AG04450 (cell line): ENCODE data around the gene XPR1. TPM values are rescaled to one million over a fixed set of nuclear protein-coding genes. Genes with fewer than 3 reads are reported as not detected.

ENCODE experiments used
- CTCF ChIA-PET: fragments of 300-600, 350-600 bp; formaldehyde crosslinking; extraction: SDS; loops from one replicate; lab custom pipeline; 2022; ENCODE audit warnings: antibody characterized with exemption, inconsistent platforms; lab: Charles Lee
- POLR2A ChIA-PET: fragments of 350-600 bp; formaldehyde crosslinking; extraction: SDS; loops from one replicate; lab custom pipeline; 2021; ENCODE audit warnings: antibody characterized with exemption, inconsistent platforms; lab: Yijun Ruan, JAX
- DNase-seq: peaks from one replicate; pipeline ENCODE4 v3.0.0-alpha.2; 2011; ENCODE audit warnings: low read depth, low spot score
- H3K27ac ChIP-seq: one replicate; pipeline ENCODE4 v1.5.1; 2012; ENCODE audit warnings: low read depth, low read length, control low read depth
- H3K27me3 ChIP-seq: one replicate; pipeline ENCODE4 v1.6.0; 2012; ENCODE audit warnings: low read length; ENCODE audit not compliant: control insufficient read depth, insufficient read depth
- H3K4me3 ChIP-seq: 2 replicates; pipeline ENCODE4 v1.5.1; 2011; ENCODE audit warnings: mild to moderate bottlenecking, low read depth, low read length, control low read depth
- H3K9me3 ChIP-seq: 2 replicates; pipeline ENCODE4 v1.5.1; 2012; ENCODE audit warnings: low read length; ENCODE audit not compliant: control insufficient read depth, insufficient read depth
- CTCF ChIP-seq: IDR thresholded peaks from 2 replicates; pipeline ENCODE4 v1.5.1; 2011; ENCODE audit warnings: low read depth, low read length, control low read depth, inconsistent platforms
- polyA plus RNA-seq: library from polyadenylated mRNA; depleted of rRNA; stranded (reverse); fragments of >200 nt; gene quantifications from 2 replicates; pipeline ENCODE4 v1.2.3, GENCODE V29; 2011

The XPR1 gene
- polyA plus RNA-seq, 1 experiment, result 63.2 TPM

GRCh38 chr1:180911640-180912191 lies 279.9 kb downstream of the XPR1 start:
- CTCF ChIA-PET, result interaction anchor here (0.6 to 2.1 kb wide), 2 partner anchors 30 to 221 kb away, joined by 3 to 7 read pairs; no protein-coding TSS in a partner anchor
- DNase-seq, result no peak
- peak overlapping the region; percentile 70 for H3K27ac ChIP-seq

DNA sequence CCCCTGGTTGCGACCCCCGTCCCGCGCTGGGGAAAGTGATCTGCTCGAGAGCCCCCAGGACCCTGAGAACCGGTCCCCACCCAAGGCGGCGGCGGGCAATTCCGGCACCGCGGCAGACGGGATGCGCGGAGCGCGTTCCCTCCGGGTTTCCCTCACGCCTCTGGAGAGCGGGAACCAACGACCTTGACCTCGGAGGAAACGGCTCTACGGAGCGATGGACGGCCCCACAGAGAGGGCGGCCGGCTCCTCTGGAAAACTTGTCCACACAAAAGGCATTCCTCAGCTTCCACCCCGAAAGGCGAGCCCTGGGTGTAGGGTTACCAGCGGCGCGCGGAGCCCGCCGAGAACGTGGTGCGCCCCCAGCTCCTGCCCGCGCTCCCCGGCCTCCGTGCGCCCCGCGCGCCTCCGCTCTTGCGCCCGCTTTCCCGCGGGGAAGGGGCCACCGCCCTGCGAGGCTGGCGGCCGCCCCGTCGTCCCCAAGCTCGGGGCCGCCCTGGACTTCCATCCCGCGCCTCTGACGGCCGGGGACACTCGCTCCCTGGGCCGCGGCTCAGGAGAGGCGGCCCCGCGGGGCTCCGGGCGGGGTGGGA lies 280.5 kb downstream of the XPR1 start:
- no peak for DNase-seq
- no peak for TF ChIP-seq CTCF
- Histone ChIP-seq H3K27ac (peak overlapping the region; percentile 70), H3K4me3 (peak overlapping the region; percentile 64), H3K27me3 (no peaks in the 10 kb centered on the region), H3K9me3 (no peaks in the 10 kb centered on the region)
- ChIA-PET POLR2A (interaction anchor here (0.9 to 1.6 kb wide), 7 partner anchors 11 to 241 kb away, joined by 3 to 4 read pairs (median 3); no protein-coding TSS in a partner anchor), CTCF (interaction anchor here (2.1 kb wide), 1 partner anchor 31 kb away, joined by 7 read pairs; no protein-coding TSS in a partner anchor)

More at GRCh38 chr1:180911640-180912191, 279.9 kb downstream of the XPR1 start:
- no peaks in the 10 kb centered on the region for H3K27me3 ChIP-seq
- H3K9me3 ChIP-seq, result no peaks in the 10 kb centered on the region
- POLR2A ChIA-PET, result interaction anchor here (0.9 to 1.6 kb wide), 6 partner anchors 12 to 241 kb away, joined by 3 to 4 read pairs (median 3); no protein-coding TSS in a partner anchor
- H3K4me3 ChIP-seq, result peak overlapping the region; percentile 64
- TF ChIP-seq CTCF, result no peak

DNA sequence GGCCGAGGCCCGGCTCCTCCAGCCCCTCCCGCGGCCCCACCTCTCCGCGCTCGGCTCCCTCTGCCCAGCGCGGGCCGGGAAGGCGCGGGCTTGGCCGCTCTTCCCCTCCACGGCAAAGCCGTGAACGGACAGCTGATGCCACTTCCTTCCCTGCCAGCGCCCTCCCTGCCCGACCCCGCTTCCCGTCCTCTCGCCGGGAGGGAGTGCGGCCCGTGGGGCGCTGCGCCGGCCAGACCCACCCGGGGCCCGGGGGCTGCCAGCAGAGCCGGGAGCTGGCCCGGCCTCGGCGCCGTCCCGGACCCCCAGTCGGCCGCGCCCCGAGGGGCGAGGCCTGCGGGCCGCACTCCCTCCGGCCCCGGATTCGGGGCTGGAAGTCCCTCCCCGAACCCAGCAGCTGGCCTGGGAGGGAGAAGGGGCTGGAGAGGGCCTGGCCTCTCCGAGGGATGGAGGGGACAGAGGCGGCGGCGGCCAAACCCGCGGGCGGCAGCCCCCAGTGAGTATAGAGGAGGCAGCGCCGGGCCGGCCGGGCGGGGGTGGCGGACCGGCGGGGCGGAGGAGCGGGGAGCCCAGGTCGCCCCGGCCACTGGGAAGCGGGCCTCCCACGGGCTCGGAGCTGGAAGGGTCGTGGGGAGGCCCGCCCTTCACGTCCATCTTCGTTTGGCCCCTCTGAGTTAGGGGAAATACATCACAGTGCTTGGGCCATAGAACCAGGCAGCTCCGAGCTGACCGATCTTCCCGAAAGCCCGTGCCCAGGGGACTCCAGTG lies 281.2 kb downstream of the XPR1 start, which contains the start of gene KIAA1614:
Gene KIAA1614 (plus strand): TSS at position 97 of the 765 bp plus-strand sequence. CDS start 347 bp downstream, at position 444.
- H3K27ac ChIP-seq, result peak within 1 kb of the TSS; percentile 70
- ChIA-PET POLR2A (interaction anchor here (0.6 to 1.6 kb wide), 9 partner anchors 14 to 280 kb away, joined by 3 to 4 read pairs (median 3); no protein-coding TSS in a partner anchor), CTCF (interaction anchor here (0.5 to 2.1 kb wide), 4 partner anchors 25 to 398 kb away, joined by 3 to 7 read pairs (median 5); no protein-coding TSS in a partner anchor)
- TF ChIP-seq CTCF, result no peak
- no peak for DNase-seq
- peak within 1 kb of the TSS; percentile 64 for H3K4me3 ChIP-seq
- H3K27me3 ChIP-seq, result no peaks in the 10 kb centered on the region
- H3K9me3 ChIP-seq, result no peaks in the 10 kb centered on the region

DNA sequence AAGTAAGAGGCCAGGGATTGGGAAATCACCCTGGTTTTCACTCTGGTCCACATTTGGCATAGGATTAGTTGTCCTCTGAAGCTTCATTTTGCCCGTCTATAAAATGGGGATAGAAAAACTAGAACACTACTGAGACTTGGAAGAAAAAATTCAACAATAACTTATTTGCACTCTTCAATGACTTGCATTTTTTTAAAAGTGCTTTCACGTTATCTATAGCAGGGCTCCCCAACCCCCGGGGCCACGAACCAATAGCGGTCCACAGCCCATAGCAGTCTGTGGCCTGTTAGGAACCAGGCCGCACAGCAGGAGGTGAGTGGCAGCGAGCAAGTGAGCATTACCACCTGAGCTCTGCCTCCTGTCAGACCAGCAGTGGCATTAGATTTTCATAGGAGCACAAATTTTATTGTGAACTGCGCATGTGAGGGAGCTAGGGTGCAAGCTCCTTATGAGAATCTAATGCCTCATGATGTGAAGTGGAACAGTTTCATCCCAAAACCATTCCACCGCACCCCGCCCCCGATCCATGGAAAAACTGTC lies 283.7 kb downstream of the XPR1 start:
- Histone ChIP-seq H3K27ac (no peak overlapping the region), H3K4me3 (no peak overlapping the region), H3K9me3 (no peaks in the 10 kb centered on the region), H3K27me3 (no peaks in the 10 kb centered on the region)
- no peak for TF ChIP-seq CTCF
- CTCF ChIA-PET, result interaction anchor here (0.7 to 1.4 kb wide), 3 partner anchors 34 to 253 kb away, joined by 3 read pairs; no protein-coding TSS in a partner anchor
- POLR2A ChIA-PET, result no interaction called here
- no peak for DNase-seq
